ENCODE measurements around the gene AUTS2. TPM values are rescaled to one million over a fixed set of nuclear protein-coding genes. Genes with fewer than 3 reads are reported as not detected.

The AUTS2 gene
- total RNA-seq, 1 experiment from 2014 or later, result under 0.01 TPM

DNA sequence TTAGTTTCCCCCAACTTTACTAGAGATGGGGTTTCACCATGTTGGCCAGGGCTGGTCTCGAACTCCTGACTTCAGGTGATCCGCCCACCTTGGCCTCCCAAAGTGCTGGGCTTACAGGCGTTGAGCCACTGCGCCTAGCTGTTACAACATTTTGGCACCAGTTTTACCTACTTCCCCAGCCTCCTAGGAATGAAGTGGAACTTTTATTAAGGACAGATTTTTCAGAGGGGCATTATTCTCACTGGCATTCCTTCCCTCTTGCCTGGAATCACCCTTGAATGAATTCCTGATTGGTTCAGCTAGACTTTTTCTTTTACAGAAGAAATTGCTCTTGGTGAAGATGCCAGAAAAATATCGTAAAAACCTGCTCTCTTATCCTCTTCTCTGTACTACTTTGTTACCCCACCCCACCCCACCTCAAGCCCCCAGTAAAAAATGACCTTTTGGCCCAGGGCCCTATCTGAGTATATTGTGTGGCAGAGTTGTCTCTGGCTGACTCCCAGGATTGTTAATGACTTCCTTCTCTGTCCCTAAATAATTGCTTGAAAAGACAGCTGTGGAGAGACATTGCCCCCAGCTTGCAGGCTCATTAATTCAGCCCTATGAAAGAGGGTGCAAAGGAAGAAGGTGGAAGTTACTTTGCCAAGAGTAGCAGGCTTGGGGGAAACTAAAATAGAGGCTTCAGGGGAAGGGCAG is 189.6 kb downstream of the AUTS2 start:
- DNase-seq (ENCODE audit: low read depth), result no peak

DNA sequence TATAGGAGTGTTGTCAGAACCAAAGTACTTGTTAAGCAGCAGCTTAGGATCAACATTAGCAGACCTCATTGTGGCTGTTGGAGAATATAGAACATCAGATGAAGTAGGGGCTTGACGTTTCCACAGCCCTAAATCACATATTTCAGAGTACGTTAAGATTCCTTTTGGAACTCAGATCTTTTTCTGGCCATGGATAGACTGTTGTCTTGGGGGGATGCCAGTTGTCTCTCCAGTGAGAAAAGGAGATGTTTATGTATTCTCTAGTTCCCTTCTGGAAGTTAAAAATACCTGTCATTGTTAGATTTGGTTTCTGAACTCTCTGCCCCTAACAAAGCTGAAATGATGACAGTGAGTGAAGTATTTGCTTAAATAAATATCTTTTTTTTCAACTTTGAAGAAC is 191.3 kb downstream of the AUTS2 start:
- DNase-seq (ENCODE audit: low read depth), result no peak

- no peak for DNase-seq (ENCODE audit: low read depth)
Measured at GRCh38 chr7:69790977-69791724, 192.9 kb downstream of the AUTS2 start.

DNA sequence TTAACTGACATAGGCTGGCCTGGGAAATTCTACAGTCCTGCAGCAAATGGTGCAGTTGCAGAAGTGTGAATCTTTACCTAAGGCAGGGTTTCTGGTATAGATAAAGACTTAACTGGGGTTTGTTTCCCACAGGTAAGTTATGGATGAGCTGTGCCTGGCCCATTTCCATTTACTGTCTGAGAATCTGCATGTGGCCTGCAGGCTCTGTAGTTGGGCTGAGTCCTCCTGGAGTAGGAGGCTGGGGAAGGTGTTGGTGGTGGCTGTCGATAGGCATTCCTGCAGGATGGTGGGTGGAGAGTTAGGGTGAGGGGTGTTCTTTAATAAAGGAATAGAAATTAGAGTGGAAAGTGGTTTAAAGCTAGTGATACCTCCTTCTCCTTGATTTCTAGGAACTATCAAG is 193.5 kb downstream of the AUTS2 start:
- no peak for DNase-seq (ENCODE audit: low read depth)

DNA sequence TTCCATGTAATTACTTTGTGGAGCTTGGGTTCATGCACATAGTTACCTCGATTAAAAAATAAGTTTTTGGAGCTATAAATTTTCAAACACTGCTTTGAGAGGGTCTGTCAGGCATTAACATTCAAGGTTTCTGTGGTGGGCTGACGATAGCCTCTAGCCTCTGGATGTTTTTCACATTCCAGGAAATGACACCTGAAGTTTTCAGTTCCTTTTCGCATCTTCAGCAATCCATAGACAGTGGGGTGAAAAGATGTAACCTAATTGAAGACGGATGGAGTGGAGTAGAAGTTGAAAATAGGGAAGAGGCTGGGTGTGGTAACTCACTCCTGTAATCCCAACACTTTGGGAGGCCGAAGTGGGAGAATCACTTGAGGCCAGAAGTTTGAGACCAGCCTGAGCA is 197.7 kb downstream of the AUTS2 start:
- no peak for DNase-seq (ENCODE audit: low read depth)

DNA sequence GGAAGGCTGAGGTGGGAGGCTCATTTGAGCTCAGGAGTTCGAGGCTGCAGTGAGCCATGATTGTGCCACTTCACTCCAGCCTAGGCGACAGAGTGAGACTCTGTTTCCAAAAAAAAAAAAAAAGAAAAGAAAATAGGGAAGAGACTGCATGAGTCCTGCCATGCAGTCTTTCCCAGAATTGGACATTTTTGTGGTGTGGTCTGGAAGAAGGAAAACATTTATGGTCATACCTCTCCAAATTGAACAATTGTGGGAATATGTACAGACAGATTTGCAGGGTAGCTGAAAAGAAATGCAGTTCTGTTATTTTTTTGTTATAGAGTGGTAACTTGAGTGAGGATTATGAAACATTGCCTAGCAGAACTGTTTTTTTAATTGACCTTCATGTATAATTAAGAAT is 198.1 kb downstream of the AUTS2 start:
- DNase-seq (ENCODE audit: low read depth), result no peak

DNA sequence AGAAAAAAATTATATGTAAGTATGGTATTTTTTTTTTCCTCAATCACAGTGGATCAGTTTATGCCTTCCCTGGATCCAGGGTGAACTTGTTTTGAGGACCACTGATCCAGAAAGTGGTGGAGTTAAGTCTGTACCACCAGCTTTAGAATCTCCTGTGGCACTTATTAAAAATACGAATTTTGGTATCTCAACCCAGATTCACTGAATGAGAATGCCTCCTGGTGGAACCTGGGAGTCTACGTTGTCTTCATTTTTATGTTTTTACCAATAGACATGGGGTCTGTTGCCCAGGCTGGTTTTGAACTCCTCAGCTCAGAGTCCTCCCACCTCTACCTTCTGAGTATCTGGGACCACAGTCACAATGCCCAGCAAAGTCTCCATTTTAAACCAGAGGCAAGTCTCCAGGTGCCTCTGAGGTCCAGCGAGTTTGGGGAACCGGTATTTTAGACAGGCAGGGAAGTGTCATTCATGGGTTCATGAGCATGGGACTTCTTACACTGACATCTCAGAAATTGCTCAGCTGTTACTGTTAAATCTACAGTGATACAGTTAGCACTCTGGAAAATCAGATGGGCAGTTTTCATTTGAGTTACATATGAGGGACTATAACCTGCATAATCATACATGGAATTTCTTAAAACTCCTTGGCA is 200.9 kb downstream of the AUTS2 start:
- DNase-seq (ENCODE audit: low read depth), result no peak

DNA sequence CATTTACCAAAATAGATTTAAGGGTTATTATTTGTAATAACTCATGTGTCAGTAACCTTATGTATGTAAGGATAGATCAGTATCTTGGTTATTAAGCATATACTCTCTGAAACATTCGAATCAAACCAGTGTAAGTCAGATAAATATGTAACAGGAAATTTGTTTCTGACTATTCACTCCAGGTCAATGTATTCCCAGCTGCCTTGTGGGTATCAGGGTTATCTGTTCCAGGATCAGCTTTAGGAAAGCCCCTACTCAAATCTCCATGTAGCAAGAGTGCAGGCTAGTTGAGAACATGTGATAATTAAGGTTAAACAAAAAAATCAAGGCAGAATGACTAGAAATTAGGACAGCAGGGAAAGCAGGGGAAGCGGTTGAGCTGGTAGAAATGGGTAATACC is 201.7 kb downstream of the AUTS2 start:
- DNase-seq (ENCODE audit: low read depth), result no peak

GRCh38 chr7:69800495-69800894 is 202.2 kb downstream of the AUTS2 start:
- DNase-seq (ENCODE audit: low read depth), result peak; percentile 9

DNA sequence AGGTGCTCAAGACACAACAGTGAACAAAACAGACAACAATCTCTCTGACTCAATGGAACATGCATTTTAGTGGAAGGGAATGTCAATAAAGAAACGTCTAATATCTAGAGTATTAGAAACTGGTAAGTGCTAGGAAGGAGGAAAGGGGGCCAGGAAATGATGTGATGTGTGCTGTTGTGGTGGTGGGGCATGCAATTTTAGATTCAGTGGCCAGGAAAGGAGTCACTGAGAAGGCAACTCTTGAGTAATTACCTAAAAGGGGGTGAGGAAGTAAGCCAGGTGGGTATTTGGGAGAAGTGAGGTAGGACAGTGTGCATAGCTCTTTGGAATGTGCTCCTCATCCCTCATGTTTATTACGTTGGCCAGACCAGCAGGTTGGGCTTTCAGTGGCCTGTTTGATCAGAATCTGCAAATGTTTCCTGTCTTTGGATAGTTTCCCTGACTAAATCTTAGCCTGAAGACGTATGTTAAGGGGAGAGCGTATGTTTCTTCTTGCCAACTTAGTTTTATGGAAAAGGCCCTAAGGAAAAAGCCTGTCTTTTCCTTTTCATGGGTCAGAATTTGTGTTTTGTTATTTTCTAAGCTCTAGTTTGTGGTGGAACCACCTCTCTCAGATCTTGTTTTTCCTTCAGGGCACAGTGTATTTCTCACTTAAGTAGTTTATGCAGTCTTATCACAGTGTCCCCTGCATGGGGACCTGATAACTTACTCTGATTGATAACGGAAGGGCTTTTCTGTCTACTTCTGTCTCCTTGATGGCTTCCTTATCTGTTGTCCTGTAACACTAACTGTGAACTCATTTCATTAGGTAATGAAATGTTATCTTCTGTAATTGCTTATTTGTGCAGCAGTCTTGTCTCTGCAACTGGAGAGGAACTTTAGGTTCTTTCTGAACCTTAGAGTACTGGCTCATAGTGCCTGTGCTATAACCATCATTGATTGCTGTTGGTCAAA is 203.7 kb downstream of the AUTS2 start:
- no peak for DNase-seq (ENCODE audit: low read depth)

GRCh38 chr7:69803699-69804516 is 205.6 kb downstream of the AUTS2 start:
- DNase-seq (ENCODE audit: low read depth), result no peak

DNA sequence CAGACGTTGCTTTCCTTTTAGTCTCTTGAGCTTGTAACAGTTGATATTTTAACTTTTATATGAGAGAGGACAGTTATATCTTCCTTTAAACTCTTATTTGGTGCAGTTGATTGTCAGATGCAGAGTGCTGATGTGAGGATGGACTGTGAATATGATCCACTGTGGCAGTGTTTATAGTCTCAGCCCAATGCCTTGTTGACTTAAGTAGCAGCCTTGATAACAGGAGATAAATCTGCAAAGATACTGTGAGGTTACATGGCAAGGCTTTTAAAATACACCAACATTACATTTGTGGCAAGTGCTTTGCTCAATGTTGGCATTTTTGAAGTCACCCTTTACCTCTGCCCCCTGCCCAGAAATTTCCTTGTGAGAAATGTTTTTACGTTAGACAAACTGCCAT is 206.7 kb downstream of the AUTS2 start:
- no peak for DNase-seq (ENCODE audit: low read depth)

DNA sequence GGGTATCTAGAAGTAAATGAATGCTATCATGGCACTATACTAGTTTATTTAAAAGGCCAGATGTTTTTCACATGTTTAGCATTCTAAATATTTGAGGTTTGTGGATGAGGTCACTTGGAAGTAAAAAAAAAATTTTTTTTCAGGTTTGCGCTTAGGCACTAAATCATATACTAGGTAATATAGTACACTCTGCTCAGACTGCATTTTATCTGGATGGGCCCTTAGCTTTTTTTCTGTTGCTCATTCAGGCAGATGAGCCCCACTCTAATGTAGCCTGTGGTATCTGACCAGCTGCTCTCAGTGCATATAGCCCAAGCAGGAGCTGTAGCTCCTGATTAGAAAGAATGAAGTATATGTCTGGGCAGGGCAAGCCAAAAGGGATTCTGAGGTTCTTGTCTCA is 210.1 kb downstream of the AUTS2 start:
- no peak for DNase-seq (ENCODE audit: low read depth)

DNA sequence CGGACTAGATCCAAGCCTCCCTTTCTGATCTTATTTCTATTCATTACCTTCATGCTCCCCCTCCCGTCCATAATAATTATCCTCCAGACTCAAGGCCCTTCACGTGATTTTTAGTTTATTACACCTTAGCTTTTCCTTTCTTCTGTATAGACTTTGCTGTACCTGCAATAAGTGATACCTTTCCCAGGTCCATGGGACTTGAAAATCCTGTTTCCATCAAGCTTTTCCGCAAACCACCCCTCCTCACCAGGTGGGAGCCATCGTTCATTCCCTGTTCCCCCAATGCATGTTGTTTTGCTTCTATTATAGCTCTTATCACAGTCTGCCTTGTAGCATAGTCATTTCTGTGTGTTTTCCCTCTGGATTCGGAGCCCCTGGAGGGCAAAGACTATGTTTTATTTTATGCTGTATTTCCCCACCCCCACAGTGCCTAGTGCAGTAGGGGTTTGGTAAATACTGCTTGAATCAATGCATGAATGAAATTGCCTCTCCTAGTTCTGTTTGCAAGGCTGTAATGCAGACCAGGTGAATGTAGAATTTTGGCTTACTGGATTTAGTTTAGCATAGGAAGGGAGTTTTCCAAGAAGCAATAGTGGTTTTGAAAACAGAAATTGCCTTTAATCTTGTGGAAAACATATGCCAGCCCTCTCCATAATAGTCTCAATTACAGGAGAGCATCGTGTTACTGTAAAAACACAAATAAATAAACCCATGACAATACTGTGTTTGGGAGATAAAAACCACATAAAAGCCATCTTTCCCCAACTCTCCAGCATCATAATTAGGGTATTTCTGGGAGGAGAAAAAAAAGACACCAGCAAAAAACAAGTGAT is 213.4 kb downstream of the AUTS2 start:
- no peak for DNase-seq (ENCODE audit: low read depth)

- DNase-seq (ENCODE audit: low read depth), result no peak
Measured at GRCh38 chr7:69812756-69813155, 214.5 kb downstream of the AUTS2 start.

DNA sequence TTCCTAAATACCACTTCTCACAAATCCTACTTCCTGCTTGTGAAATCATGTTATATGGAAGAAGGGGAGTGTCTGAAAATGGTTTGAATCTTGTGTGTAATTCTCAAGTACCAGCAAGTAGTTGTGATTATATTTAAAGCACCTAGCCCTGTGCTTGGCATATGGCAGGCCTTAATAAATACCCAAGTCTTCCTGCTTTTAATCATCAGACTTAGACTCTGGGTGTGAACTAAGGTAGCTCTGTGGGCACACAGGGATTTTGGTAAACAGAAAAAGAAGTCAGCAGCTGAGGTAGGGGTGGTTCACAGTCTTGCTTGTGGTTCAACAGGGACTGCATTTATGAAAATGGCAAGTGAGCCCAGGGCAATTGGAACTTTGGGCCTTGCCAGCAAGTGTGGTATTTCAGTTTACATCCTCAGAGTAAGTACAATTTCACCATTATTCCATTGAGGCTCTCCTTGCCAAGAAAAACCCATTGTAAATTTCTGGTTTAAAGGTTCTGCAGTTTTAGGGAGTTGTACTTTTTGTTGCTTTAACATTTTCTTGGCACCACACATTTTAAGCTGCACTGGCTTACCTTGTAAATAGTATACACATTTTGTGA is 215.5 kb downstream of the AUTS2 start:
- DNase-seq (ENCODE audit: low read depth), result peak; percentile 14

GRCh38 chr7:69814421-69814962 is 216.2 kb downstream of the AUTS2 start:
- DNase-seq (ENCODE audit: low read depth), result no peak

DNA sequence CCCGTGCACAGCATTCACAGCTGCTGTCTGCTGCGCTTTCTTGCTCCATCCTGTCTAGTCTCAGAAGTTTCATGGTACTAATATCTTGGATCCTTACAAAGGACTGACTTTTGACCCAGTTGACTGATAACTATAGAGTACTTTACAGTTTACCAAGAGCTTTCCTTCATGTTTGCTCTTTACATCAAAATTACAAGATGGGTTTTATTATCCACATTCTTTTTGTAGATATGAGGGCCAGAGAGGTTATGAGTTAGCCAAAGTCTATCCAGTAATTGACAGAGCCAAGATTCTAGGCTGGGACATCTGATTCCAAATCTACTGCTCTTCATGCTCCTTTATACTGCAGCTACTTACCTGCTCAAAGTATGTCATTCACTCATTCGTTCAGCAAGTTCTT is 218.2 kb downstream of the AUTS2 start:
- DNase-seq (ENCODE audit: low read depth), result no peak

DNA sequence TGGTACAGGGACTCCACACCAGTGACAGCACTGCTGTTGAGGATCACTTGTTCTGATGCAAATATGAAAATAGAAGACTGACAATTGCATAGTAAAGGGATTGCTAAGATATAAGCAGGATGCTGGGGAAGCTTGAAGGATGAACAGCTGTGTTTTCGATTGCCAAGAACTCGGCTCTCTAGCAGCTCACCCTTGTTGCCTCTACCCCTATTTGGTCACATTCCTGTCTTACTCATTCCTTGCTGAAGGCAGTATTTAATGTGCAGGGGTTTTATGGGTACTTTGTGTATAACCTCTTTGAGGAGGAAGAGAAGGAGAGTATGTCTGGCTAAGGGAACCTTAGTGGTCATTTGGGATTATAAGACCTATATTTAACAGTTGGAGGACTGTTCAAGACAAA is 218.8 kb downstream of the AUTS2 start:
- peak; percentile 25 for DNase-seq (ENCODE audit: low read depth)
